KOPT-K1 (cell line): ENCODE measurements around the gene FOXJ3.

ENCODE experiments used
- H3K27ac ChIP-seq: fragments of 200-600 bp; sonication (generic); 2 replicates; pipeline ENCODE4 v1.5.1; 2016; ENCODE audit warnings: antibody characterized with exemption, mild to moderate bottlenecking, low read depth, low read length; ENCODE audit not compliant: poor library complexity, severe bottlenecking
- H3K36me3 ChIP-seq: fragments of 200-600 bp; sonication (generic); 2 replicates; pipeline ENCODE4 v1.5.1; 2017; ENCODE audit warnings: antibody characterized with exemption, mild to moderate bottlenecking, low read length, moderate library complexity; ENCODE audit not compliant: insufficient read depth
- H3K9me3 ChIP-seq: fragments of 200-600 bp; sonication (generic); 2 replicates; pipeline ENCODE4 v1.5.1; 2017; ENCODE audit warnings: antibody characterized with exemption, low read length, mild to moderate bottlenecking; ENCODE audit not compliant: insufficient read depth, poor library complexity, severe bottlenecking

The FOXJ3 gene

DNA sequence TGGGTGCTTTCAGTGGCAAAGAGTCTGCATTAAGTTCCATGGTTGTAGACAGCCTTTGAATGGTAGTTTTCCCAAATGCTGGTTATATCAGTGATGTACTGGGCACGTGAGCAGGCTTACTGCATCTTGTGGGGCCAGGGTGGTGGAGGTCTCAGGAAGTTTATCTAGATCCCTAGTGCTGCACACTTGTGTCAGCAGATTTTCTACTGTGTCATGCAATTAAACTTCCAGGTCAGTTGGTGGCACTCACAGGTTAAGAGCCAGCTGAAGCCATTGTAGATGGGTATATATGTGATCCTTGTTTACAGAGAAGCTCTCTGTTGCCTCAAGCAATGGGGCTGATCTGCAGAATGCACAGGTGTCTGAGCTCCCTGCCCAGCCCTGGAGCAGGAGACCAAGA is 33.0 kb downstream of the FOXJ3 start:
- Histone ChIP-seq H3K9me3 (peaks cover 47% of the 10 kb centered on the region), H3K36me3 (peaks cover 33% of the 10 kb centered on the region), H3K27ac (no peak overlapping the region)

DNA sequence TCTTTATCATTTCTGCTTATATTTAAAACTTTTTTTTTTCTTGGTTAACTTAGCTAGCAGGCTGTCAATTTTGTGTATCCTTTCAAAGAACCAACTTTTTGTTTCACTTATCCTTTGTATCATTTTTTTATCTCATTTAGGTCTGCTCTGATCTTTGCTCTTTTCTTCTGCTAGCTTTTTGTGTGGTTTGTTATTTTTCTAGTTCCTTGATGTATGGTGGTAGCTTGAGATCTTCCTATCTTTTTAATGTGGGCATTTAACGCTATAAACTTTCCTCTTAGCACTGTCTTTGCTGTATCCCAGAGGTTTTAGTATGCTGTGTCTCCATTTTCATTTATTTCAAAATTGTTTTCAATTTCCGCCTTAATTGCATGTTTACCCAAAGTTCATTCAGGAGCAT is 36.5 kb downstream of the FOXJ3 start:
- Histone ChIP-seq H3K9me3 (peaks cover 24% of the 10 kb centered on the region), H3K27ac (no peak overlapping the region), H3K36me3 (peaks cover 27% of the 10 kb centered on the region)

GRCh38 chr1:42295816-42296215 is 39.2 kb downstream of the FOXJ3 start:
- peaks cover 11% of the 10 kb centered on the region; the same call in 1 of the 2 replicates for H3K36me3 ChIP-seq
- no peak overlapping the region for H3K27ac ChIP-seq
- H3K9me3 ChIP-seq, result no peaks in the 10 kb centered on the region

DNA sequence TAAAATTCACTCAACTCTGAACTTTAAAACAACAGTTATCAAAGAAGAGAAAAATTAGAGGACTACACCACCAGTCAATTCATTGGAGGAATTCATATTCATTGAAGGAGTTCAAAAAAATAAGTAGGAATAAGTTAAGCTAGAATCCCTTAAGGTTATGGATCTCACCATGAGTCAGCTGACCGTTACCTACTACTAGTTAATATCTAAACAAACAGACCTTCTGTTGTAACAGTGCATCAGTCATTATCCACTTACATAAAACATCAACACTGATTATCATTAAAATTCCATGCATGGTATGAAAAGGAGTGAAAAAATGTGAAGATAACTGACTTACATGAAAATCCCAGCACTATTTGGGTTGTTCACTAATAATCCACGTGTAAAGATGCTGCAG is 44.9 kb downstream of the FOXJ3 start:
- Histone ChIP-seq H3K9me3 (no peaks in the 10 kb centered on the region), H3K36me3 (no peaks in the 10 kb centered on the region), H3K27ac (no peak overlapping the region)

GRCh38 chr1:42288311-42288985 is 46.6 kb downstream of the FOXJ3 start:
- Histone ChIP-seq H3K27ac (no peak overlapping the region), H3K36me3 (no peaks in the 10 kb centered on the region), H3K9me3 (no peaks in the 10 kb centered on the region)

GRCh38 chr1:42282867-42283583 is 52.0 kb downstream of the FOXJ3 start:
- H3K36me3 ChIP-seq, result peaks cover 4% of the 10 kb centered on the region; the same call in 1 of the 2 replicates
- H3K27ac ChIP-seq, result no peak overlapping the region
- no peaks in the 10 kb centered on the region for H3K9me3 ChIP-seq

- no peak overlapping the region for H3K27ac ChIP-seq
- H3K36me3 ChIP-seq, result peaks cover 7% of the 10 kb centered on the region
- no peaks in the 10 kb centered on the region for H3K9me3 ChIP-seq
These were observed 52.9 kb downstream of the FOXJ3 start for GRCh38 chr1:42282024-42282579.

DNA sequence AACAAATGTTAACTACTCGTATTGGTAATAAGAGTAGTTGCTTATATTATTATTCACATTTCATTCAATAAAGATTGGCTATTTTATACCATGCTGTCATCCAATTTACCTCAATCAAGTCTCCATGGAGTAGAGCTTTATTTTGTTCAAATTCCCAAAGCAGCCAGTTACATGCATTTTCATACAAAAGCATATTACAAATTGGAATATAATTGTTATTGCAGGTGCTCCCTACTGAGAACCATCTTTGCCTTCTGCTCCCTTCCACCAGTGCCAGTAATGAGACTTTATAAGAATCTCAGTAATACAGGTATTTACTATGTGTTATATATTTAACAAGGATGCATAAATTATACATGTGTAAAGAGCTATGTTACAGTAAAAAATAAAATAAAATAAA is 54.2 kb downstream of the FOXJ3 start:
- Histone ChIP-seq H3K36me3 (peaks cover 17% of the 10 kb centered on the region), H3K27ac (no peak overlapping the region), H3K9me3 (no peaks in the 10 kb centered on the region)

DNA sequence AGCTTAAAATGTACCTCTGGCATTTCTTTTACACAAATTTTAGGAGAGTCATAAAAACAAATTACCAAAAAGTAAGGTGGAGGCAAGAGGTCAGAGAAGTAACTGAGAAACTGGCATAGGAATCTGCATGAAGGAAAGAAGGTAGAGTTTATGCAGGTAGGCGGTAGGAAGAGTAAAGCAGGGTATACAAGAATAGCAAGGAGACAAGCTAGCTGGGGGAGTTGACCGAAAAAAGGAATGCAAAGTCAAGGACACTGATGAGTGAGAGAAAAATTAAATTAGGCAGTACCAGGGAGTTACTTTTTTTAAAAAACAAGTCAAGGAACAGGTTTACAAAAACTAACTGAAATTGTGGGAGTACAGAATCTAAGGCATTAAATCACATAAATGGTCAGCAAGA is 56.0 kb downstream of the FOXJ3 start:
- H3K36me3 ChIP-seq, result peaks cover 28% of the 10 kb centered on the region
- peak overlapping the region; percentile 47 for H3K27ac ChIP-seq
- no peaks in the 10 kb centered on the region for H3K9me3 ChIP-seq

GRCh38 chr1:42272920-42273319 is 62.1 kb downstream of the FOXJ3 start:
- no peaks in the 10 kb centered on the region for H3K9me3 ChIP-seq
- peaks cover 28% of the 10 kb centered on the region for H3K36me3 ChIP-seq
- no peak overlapping the region for H3K27ac ChIP-seq

- Histone ChIP-seq H3K27ac (no peak overlapping the region), H3K9me3 (no peaks in the 10 kb centered on the region), H3K36me3 (peaks cover 19% of the 10 kb centered on the region)
These were observed 67.1 kb downstream of the FOXJ3 start for GRCh38 chr1:42267904-42268303.

GRCh38 chr1:42266253-42267135 is 68.5 kb downstream of the FOXJ3 start:
- H3K27ac ChIP-seq, result no peak overlapping the region
- no peaks in the 10 kb centered on the region for H3K9me3 ChIP-seq
- H3K36me3 ChIP-seq, result peaks cover 19% of the 10 kb centered on the region

GRCh38 chr1:42264511-42265190 is 70.4 kb downstream of the FOXJ3 start:
- peaks cover 19% of the 10 kb centered on the region for H3K36me3 ChIP-seq
- no peak overlapping the region for H3K27ac ChIP-seq
- no peaks in the 10 kb centered on the region for H3K9me3 ChIP-seq

GRCh38 chr1:42263019-42263418 is 72.0 kb downstream of the FOXJ3 start:
- Histone ChIP-seq H3K27ac (no peak overlapping the region), H3K36me3 (peaks cover 19% of the 10 kb centered on the region), H3K9me3 (no peaks in the 10 kb centered on the region)
